ENCODE results near the gene PCP2. TPM values are rescaled to one million over a fixed set of nuclear protein-coding genes. Genes with fewer than 3 reads are reported as not detected.
A peak's percentile ranks its signal among the peaks of the same experiment; 100 is the strongest.

PCP2 gene
- total and polyA plus RNA-seq, 2 of the 13 experiments (the other 11 are each of a cell fraction or from before 2014, with no cell fraction given): 0.62 TPM; not detected in 1

DNA sequence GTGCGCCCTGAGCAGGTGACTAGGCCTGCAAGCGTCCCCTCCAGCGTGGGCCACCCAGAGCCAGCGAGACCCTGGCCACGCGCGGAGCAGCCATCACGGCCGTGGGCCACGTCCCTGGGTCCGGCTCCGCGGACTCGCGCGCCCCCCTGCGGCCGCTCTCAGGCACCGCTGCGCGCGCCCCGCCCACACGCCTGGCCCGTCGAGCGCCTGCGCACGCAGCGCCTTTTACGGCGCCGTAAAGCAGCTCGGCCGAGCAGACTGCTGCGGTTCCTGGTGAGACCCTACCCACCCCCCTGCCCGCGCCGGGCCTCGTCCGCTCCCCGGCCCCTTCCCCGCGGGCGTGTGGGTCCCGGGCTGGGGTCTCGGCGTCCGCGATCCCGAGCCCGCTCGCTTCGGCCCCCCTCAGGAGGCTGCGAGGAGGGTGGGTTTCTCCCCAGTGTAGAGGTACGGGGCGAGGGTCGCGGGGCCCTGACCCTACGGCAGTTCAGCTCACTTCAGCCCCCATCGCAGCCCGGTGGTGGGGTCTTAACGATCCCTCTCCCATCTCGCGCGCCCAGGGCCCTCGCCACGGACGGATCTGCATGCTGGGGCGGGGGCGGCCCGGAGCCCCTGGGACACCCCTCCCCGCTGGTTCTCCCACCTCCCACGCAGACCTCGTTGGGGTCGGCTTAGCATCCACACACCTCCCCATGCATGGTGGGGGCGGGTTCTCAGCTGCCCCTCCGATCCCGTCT is 47.3 kb upstream of the PCP2 start, which contains the start of gene TRAPPC5 (continued):
- TF ChIP-seq ZNF367 (CRISPR knock-in tag; IDR thresholded peaks at IDR 0.05; ENCODE audit: borderline replicate concordance) (no peak; the same call in 1 of the 2 replicates), NFRKB (IDR thresholded peaks at IDR 0.05) (no peak), ESRRA (CRISPR knock-in tag; IDR thresholded peaks at IDR 0.05; ENCODE audit: low read depth) (peak; percentile 60; the same call in 1 of the 2 replicates), ZNF569 (CRISPR knock-in tag; IDR thresholded peaks at IDR 0.05; ENCODE audit: borderline replicate concordance) (no peak), ZNF788 (CRISPR knock-in tag; IDR thresholded peaks at IDR 0.05; ENCODE audit: borderline replicate concordance) (no peak; the same call in 1 of the 2 replicates), ZBTB42 (CRISPR knock-in tag; IDR thresholded peaks at IDR 0.05) (no peak), ZNF501 (CRISPR knock-in tag; IDR thresholded peaks at IDR 0.05) (peak; percentile 56; the same call in 1 of the 2 replicates), ETV6 (CRISPR knock-in tag; conservative IDR thresholded peaks at IDR 0.05) (no peak), ZFP36L2 (CRISPR knock-in tag; IDR thresholded peaks at IDR 0.05) (no peak), POLR2AphosphoS5 (IDR thresholded peaks at IDR 0.05; ENCODE audit: low read depth, low read length) (peak; percentile 70; the same call in 1 of the 2 replicates), ZNF629 (CRISPR knock-in tag; conservative IDR thresholded peaks at IDR 0.05) (no peak; the same call in 1 of the 2 replicates), ZNF33A (CRISPR knock-in tag; IDR thresholded peaks at IDR 0.05; ENCODE audit: borderline replicate concordance) (no peak), ZNF652 (CRISPR knock-in tag; IDR thresholded peaks at IDR 0.05; ENCODE audit: borderline replicate concordance, low read depth) (no peak), ZNF549 (CRISPR knock-in tag; IDR thresholded peaks at IDR 0.05) (no peak)
- TF ChIP-seq, protein P1, sequence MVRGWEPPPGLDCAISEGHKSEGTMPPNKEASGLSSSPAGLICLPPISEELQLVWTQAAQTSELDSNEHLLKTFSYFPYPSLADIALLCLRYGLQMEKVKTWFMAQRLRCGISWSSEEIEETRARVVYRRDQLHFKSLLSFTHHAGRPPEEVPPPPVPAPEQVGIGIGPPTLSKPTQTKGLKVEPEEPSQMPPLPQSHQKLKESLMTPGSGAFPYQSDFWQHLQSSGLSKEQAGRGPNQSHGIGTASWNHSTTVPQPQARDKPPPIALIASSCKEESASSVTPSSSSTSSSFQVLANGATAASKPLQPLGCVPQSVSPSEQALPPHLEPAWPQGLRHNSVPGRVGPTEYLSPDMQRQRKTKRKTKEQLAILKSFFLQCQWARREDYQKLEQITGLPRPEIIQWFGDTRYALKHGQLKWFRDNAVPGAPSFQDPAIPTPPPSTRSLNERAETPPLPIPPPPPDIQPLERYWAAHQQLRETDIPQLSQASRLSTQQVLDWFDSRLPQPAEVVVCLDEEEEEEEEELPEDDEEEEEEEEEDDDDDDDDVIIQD (CRISPR knock-in tag; IDR thresholded peaks at IDR 0.05; ENCODE audit: low read depth): no peak
- TF ChIP-seq, protein P2, sequence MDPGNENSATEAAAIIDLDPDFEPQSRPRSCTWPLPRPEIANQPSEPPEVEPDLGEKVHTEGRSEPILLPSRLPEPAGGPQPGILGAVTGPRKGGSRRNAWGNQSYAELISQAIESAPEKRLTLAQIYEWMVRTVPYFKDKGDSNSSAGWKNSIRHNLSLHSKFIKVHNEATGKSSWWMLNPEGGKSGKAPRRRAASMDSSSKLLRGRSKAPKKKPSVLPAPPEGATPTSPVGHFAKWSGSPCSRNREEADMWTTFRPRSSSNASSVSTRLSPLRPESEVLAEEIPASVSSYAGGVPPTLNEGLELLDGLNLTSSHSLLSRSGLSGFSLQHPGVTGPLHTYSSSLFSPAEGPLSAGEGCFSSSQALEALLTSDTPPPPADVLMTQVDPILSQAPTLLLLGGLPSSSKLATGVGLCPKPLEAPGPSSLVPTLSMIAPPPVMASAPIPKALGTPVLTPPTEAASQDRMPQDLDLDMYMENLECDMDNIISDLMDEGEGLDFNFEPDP (CRISPR knock-in tag; conservative IDR thresholded peaks at IDR 0.05): no peak
- TF ChIP-seq, protein P3, sequence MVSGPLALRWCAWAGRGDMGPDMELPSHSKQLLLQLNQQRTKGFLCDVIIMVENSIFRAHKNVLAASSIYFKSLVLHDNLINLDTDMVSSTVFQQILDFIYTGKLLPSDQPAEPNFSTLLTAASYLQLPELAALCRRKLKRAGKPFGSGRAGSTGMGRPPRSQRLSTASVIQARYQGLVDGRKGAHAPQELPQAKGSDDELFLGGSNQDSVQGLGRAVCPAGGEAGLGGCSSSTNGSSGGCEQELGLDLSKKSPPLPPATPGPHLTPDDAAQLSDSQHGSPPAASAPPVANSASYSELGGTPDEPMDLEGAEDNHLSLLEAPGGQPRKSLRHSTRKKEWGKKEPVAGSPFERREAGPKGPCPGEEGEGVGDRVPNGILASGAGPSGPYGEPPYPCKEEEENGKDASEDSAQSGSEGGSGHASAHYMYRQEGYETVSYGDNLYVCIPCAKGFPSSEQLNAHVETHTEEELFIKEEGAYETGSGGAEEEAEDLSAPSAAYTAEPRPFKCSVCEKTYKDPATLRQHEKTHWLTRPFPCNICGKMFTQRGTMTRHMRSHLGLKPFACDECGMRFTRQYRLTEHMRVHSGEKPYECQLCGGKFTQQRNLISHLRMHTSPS (CRISPR knock-in tag; IDR thresholded peaks at IDR 0.05; ENCODE audit: low read depth): no peak
- TF ChIP-seq, protein P4, sequence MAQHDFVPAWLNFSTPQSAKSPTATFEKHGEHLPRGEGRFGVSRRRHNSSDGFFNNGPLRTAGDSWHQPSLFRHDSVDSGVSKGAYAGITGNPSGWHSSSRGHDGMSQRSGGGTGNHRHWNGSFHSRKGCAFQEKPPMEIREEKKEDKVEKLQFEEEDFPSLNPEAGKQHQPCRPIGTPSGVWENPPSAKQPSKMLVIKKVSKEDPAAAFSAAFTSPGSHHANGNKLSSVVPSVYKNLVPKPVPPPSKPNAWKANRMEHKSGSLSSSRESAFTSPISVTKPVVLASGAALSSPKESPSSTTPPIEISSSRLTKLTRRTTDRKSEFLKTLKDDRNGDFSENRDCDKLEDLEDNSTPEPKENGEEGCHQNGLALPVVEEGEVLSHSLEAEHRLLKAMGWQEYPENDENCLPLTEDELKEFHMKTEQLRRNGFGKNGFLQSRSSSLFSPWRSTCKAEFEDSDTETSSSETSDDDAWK (CRISPR knock-in tag; IDR thresholded peaks at IDR 0.05): no peak
- TF ChIP-seq, protein P5, sequence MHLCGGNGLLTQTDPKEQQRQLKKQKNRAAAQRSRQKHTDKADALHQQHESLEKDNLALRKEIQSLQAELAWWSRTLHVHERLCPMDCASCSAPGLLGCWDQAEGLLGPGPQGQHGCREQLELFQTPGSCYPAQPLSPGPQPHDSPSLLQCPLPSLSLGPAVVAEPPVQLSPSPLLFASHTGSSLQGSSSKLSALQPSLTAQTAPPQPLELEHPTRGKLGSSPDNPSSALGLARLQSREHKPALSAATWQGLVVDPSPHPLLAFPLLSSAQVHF (CRISPR knock-in tag; IDR thresholded peaks at IDR 0.05): no peak
- TF ChIP-seq, protein P6, sequence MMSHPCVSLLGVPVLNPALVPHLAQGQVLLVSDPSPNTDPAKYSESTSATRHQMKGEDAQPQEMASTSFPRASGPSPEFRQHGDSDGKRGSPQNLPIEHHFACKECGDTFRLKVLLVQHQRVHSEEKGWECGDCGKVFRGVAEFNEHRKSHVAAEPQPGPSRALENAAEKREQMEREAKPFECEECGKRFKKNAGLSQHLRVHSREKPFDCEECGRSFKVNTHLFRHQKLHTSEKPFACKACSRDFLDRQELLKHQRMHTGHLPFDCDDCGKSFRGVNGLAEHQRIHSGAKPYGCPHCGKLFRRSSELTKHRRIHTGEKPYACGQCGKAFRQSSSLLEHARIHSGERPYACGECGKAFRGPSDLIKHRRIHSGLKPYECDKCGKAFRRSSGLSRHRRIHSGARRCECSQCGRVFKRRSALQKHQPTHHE (CRISPR knock-in tag; IDR thresholded peaks at IDR 0.05; ENCODE audit: borderline replicate concordance): no peak
- TF ChIP-seq, protein P7, sequence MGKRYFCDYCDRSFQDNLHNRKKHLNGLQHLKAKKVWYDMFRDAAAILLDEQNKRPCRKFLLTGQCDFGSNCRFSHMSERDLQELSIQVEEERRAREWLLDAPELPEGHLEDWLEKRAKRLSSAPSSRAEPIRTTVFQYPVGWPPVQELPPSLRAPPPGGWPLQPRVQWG (CRISPR knock-in tag; IDR thresholded peaks at IDR 0.05; ENCODE audit: borderline replicate concordance, low read depth): no peak
